Body of pancreas (tissue), 4 donors: Measurements from ENCODE around the gene ZNF562. TPM values are rescaled to one million over a fixed set of nuclear protein-coding genes. Genes with fewer than 3 reads are reported as not detected.

ENCODE experiments used
- ATAC-seq: fragments of 150-250 bp; one replicate; pipeline ENCODE4 v1.9.1; 2016
- DNase-seq, 4 donors: peaks; one replicate each; pipeline ENCODE4 v3.0.0-alpha.2; 2019
- H3K27ac ChIP-seq, 4 donors: fragments of 200-600 bp; sonication (generic); 1 replicate in 3 of 4; 2 replicates in 1 of 4; pipeline versions ENCODE4 v1.5.1 to v1.6.1; 2016 to 2019; ENCODE audit warnings: mild to moderate bottlenecking in 1 of 4, mixed read lengths in 1 of 4, moderate library complexity in 1 of 4
- H3K27me3 ChIP-seq, 2 donors: fragments of 200-600 bp; sonication (generic); one replicate each; pipeline ENCODE4 v1.6.0; 2016; ENCODE audit warnings: mild to moderate bottlenecking in 1 of 2
- H3K36me3 ChIP-seq, 2 donors: fragments of 200-600 bp; sonication (generic); replicated peaks in 1 of 2; 2 replicates each; pipeline ENCODE4 v1.5.1; 2016; ENCODE audit warnings: low read depth in 2 of 2; ENCODE audit not compliant: insufficient read depth in 1 of 2
- H3K4me1 ChIP-seq: fragments of 200-600 bp; sonication (generic); one replicate; pipeline ENCODE4 v1.6.0; 2016
- H3K4me3 ChIP-seq, 2 donors: fragments of 200-600 bp; sonication (generic); 1 replicate in 1 of 2; 2 replicates in 1 of 2; pipeline ENCODE4 v1.5.1; 2016 to 2019
- H3K9me3 ChIP-seq, 3 donors: fragments of 200-600 bp; sonication (generic); 1 replicate in 2 of 3; 2 replicates in 1 of 3; pipeline ENCODE4 v1.5.1; 2016
- CTCF ChIP-seq, 7 experiments: fragments of 450-650 bp in 4 of 7; fragments of 200-600 bp in 3 of 7; sonication (generic) in 3 of 7; IDR thresholded peaks; one replicate each; pipeline ENCODE4 v1.5.1; 2016 to 2019; ENCODE audit warnings: antibody characterized with exemption in 7 of 7
- POLR2A ChIP-seq, 3 donors: fragments of 450-650 bp; IDR thresholded peaks; one replicate each; pipeline ENCODE4 v1.6.1; 2016; ENCODE audit warnings: antibody characterized with exemption in 3 of 3, mild to moderate bottlenecking in 2 of 3
- WGBS, 2 donors: methylation state at CpG; one replicate each; pipeline ENCODE4 v1.1.5; 2017; 5-methylcytosine and 5-hydroxymethylcytosine counted together
- intact Hi-C: fragments of 100-400 bp; cut with DNase I; formaldehyde crosslinking; loops from one replicate; pipeline ENCODE4 v1.15.1; 2023
- total RNA-seq, 2 donors: library from RNA; depleted of rRNA; stranded (reverse); fragments of >200 nt; gene quantifications; one replicate each; pipeline ENCODE4 v1.1.0, GENCODE V29; 2016

Gene ZNF562
- total RNA-seq = 10 to 100 TPM in 1 of 2 donors, 1 to 10 TPM in 1; 9.1 to 18.1 TPM

GRCh38 chr19:9674663-9675357 is at the start of gene ZNF562:
Gene ZNF562, minus strand, starts transcription at chr19:9675100. Its CDS starts 14,356 bp downstream, at chr19:9660744.
- intact Hi-C loops = no loop called here
- peak within 1 kb of the TSS; percentile 44 to 86 for H3K4me3 ChIP-seq
- DNase-seq (peak; percentile 84 to 88 (median 86)), ATAC-seq (peak; percentile 94)
- H3K4me1 ChIP-seq = peaks cover 7% of the 10 kb centered on the region
- no peaks in the 10 kb centered on the region for H3K36me3 ChIP-seq
- H3K27me3 ChIP-seq = no peaks in the 10 kb centered on the region
- H3K27ac ChIP-seq = peak within 1 kb of the TSS; percentile 86 to 97 (median 88)
- H3K9me3 ChIP-seq = peaks cover 0 to 13% (median 0%) of the 10 kb centered on the region in 3 donors
- TF ChIP-seq CTCF (IDR thresholded peaks at IDR 0.05) (peak in 1 of 7 experiments; percentile 1), POLR2A (IDR thresholded peaks at IDR 0.05) (peak in 2 of 3 donors; percentile 63 to 71)
- 0% methylated on average over 23 to 42 of the region's 42 CpGs for whole genome bisulfite sequencing, 2 donors

- intact Hi-C loops = no loop called here
- no peak overlapping the region for H3K27ac ChIP-seq
- H3K4me3 ChIP-seq = no peak overlapping the region
- DNase-seq (no peak), ATAC-seq (no peak)
- 73% methylated on average over 4 of the region's 4 CpGs for WGBS, 2 donors
- no peaks in the 10 kb centered on the region for H3K4me1 ChIP-seq
- peaks cover 0 to 4% (median 0%) of the 10 kb centered on the region in 3 donors for H3K9me3 ChIP-seq
- no peaks in the 10 kb centered on the region for H3K27me3 ChIP-seq
- H3K36me3 ChIP-seq = no peaks in the 10 kb centered on the region
- no peak for TF ChIP-seq CTCF (IDR thresholded peaks at IDR 0.05)
- TF ChIP-seq POLR2A (IDR thresholded peaks at IDR 0.05) = no peak
These were observed 49.3 kb upstream of the ZNF562 start for GRCh38 chr19:9724157-9724556.

GRCh38 chr19:9721861-9722260 is 47.0 kb upstream of the ZNF562 start:
- intact Hi-C loops = no loop called here
- H3K27ac ChIP-seq = no peak overlapping the region
- WGBS, 2 donors = 26 to 27% methylated on average over 6 of the region's 6 CpGs
- TF ChIP-seq POLR2A (IDR thresholded peaks at IDR 0.05) (no peak), CTCF (IDR thresholded peaks at IDR 0.05) (no peak)
- H3K36me3 ChIP-seq = no peaks in the 10 kb centered on the region
- DNase-seq = no peak
- H3K4me3 ChIP-seq = no peak overlapping the region
- no peaks in the 10 kb centered on the region for H3K4me1 ChIP-seq
- H3K9me3 ChIP-seq = peaks cover 0 to 4% (median 0%) of the 10 kb centered on the region in 3 donors
- no peaks in the 10 kb centered on the region for H3K27me3 ChIP-seq
- ATAC-seq = no peak

GRCh38 chr19:9720541-9720940 is 45.6 kb upstream of the ZNF562 start:
- no peak overlapping the region for H3K4me3 ChIP-seq
- H3K27ac ChIP-seq = no peak overlapping the region
- TF ChIP-seq POLR2A (IDR thresholded peaks at IDR 0.05) (no peak), CTCF (IDR thresholded peaks at IDR 0.05) (no peak)
- H3K36me3 ChIP-seq = no peaks in the 10 kb centered on the region
- H3K27me3 ChIP-seq = no peaks in the 10 kb centered on the region
- H3K4me1 ChIP-seq = no peaks in the 10 kb centered on the region
- WGBS, 2 donors = 52 to 60% methylated on average over 4 of the region's 4 CpGs
- ATAC-seq (no peak), DNase-seq (no peak)
- intact Hi-C loops = no loop called here
- H3K9me3 ChIP-seq = peaks cover 0 to 4% (median 0%) of the 10 kb centered on the region in 3 donors

- DNase-seq = no peak
- no peaks in the 10 kb centered on the region for H3K36me3 ChIP-seq
- intact Hi-C loops = no loop called here
- no peaks in the 10 kb centered on the region for H3K4me1 ChIP-seq
- TF ChIP-seq POLR2A (IDR thresholded peaks at IDR 0.05) (no peak), CTCF (IDR thresholded peaks at IDR 0.05) (no peak)
- peaks cover 0 to 5% (median 0%) of the 10 kb centered on the region in 3 donors for H3K9me3 ChIP-seq
- WGBS, 2 donors = 82 to 85% methylated on average over 2 to 3 of the region's 3 CpGs
- H3K27me3 ChIP-seq = no peaks in the 10 kb centered on the region
- H3K27ac ChIP-seq = no peak overlapping the region
- no peak overlapping the region for H3K4me3 ChIP-seq
- no peak for ATAC-seq
These were observed 36.9 kb upstream of the ZNF562 start for GRCh38 chr19:9711815-9712214.
